HG03432 (cell line): ENCODE data around the gene PTPN11.
"Not testable (repeated sequence)": the region's sequence is repeated elsewhere in the genome, so short reads cannot be mapped to it uniquely, and the experiment has no call there.

Source experiments
- ATAC-seq: cut with Tn5 transposase; IDR thresholded peaks from one replicate; pipeline ENCODE4 v1.9.1; 2021; ENCODE audit warnings: mild to moderate bottlenecking, moderate library complexity; ENCODE audit not compliant: unreplicated experiment

The PTPN11 gene

GRCh38 chr12:112418608-112419296, at the start of gene PTPN11:
Gene PTPN11 (plus strand): TSS chr12:112418947. CDS start chr12:112419112, 165 bp downstream.
- ATAC-seq = peak; percentile 79

- no peak for ATAC-seq
Measured at GRCh38 chr12:112370199-112370598, 48.5 kb upstream of the PTPN11 start.

GRCh38 chr12:112370868-112371510, 47.8 kb upstream of the PTPN11 start:
- ATAC-seq = no peak

DNA sequence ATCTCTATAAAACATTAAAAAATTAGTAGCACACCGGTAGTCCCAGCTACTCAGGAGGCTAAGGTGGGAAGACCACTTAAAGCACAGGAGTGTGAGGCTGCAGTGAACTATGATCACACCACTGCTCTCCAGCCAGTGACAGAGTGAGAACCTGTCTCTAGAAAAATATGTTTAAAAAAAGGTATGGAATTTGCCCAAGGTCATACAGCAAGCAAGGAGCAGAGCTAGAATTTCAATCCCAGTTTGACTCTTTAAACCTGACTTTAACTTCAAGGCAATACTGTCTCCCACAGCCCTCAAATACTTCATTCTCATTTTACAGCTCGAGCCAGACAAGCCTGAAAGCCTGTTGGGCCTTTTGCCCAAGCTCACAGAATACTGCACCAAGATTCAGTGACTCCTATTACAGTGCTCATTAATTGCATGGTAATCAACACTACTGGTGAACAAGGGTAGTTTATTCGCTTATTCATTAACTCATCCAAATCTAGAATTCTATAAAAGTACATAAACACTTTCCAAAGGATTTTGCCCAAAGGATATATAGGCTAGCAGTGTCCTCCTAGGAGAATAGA, 44.5 kb upstream of the PTPN11 start:
- ATAC-seq = no peak

DNA sequence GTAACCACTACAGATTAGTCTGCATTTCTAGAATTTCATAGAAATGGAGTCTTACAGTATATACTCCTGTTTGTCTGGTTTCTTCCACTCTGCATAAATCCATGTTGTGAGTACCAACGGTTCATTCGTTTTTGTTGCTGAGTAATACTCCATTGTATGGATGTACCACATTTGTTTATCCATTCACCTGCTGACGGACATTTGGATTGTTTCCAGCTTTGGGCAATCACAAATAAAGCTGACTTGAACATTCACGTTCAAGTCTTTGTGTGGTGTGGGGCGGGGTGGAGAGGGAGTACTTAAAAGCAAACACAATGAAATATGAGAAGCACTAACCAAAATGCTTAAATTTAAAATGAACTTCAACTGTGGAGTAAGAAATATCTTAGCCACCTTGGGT, 43.6 kb upstream of the PTPN11 start:
- no peak for ATAC-seq

- ATAC-seq = no peak
Measured at GRCh38 chr12:112380663-112381405, 37.9 kb upstream of the PTPN11 start.

DNA sequence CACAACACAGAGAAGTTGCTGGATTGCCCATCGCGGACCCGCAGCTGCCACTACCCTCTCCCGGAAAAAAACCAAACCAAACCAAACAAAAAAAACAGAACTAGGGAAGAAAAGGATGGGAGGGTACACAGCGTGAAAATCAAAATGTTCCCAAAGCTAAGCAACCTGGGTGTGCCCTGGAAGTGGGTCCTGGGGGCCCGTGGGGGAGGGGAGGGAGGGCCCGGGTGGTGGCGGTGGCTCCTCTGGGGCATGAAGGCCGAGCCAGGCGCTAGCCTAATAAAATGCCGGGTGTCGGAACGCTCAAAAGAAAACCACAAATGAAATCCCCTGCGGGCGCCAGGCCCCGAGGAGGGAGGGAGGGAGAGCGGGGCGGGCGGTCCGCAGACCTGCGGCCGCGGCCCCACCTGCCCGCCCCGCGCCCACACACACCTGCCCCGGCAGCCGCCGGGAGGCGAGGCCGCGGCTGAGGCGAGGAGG, 37.3 kb upstream of the PTPN11 start:
- ATAC-seq = peak; percentile 64

DNA sequence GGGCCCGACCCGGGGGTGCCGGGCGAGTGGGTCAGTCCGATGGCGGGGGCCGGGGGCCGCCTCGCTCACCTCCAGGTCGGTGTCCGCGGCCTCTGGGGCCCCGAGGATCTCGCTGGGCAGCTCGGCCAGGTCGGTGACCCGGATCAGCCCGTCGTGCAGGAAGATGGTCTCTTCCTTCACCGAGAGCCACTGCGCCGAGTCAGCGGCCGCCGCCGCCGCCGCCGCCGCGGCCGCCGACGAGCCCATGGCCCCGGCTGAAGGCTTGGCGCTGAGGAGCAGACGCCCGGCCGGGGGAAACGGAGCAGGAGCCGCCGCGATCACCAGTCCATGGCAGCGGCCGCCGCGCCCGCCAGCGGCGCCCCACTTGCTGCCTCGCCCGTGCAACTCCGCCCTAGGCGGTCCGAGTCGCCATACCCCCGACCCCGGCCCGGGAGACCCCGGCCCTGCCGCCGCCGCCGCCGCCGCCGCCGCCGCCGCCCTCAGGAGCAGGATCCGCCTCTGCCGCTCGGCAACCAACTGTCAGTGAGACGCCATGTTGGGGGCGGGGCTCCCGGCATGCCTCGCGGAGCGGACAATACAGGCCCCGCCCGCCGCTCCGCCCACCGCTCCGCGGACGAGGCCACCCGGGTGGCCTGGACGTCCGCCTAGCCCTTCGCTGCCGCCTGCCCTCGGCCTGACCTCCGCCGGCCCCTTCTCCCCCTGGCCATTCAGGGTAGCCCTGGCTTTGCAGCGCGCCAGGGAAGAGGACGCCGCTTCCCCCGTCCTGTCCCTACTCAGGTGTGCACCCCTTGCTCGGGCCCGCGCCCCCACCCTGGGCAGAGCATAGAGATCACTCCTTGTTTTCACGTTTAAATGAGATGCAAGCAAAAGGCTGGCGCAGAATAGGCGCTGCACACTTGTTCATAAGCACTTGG, 36.6 kb upstream of the PTPN11 start, which contains the start of gene HECTD4:
TSS of gene HECTD4 (minus strand) at position 549 of the 914 bp plus-strand sequence. CDS start at position 246, 303 bp downstream.
- peak; percentile 91 for ATAC-seq

DNA sequence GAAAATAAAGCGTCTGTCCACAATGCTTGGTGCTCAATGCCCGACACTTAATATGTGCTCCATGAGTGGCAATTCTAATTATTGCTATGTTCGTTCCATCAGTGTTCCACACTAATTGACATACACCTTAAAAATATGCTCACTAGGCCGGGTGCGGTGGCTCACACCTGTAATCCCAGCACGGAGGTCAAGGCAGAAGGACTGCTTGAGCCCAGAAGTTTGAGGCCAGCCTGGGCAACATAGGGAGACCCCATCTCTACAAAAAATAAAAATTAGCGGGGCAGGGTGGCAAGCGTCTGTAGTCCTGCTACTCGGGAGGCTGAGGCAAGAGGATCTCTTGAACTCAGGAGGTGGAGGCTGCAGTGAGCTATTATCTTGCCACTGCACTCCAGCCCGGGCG, 35.9 kb upstream of the PTPN11 start:
- ATAC-seq = no peak

DNA sequence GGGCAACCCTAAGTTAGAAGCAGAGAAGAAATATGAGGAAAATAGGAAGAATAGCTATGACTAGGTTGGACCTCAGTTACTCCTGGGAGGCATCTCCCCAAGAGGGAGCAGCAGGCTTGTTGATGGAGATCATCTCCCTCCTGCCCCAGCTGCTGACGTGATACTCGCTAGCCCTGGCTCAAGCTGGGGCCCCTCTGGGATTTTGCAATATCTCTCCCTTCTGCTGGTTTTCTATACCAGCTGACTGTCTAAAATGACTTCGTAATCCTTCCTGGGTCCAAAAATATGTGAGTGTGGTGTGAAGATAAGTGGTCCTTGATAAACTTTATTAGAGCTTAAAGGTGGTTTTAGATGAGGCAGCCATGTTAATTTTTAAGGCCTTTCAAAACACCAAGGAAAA, 32.0 kb upstream of the PTPN11 start:
- ATAC-seq = no peak

- no peak for ATAC-seq
Measured at GRCh38 chr12:112389228-112389627, 29.5 kb upstream of the PTPN11 start.

- not testable (repeated sequence) for ATAC-seq
Measured at GRCh38 chr12:112389922-112390654, 28.7 kb upstream of the PTPN11 start.

- no peak for ATAC-seq
Measured at GRCh38 chr12:112393328-112393727, 25.4 kb upstream of the PTPN11 start.

GRCh38 chr12:112401054-112401453, 17.7 kb upstream of the PTPN11 start:
- ATAC-seq = no peak

GRCh38 chr12:112401903-112402498, 16.7 kb upstream of the PTPN11 start:
- no peak for ATAC-seq

GRCh38 chr12:112406519-112407488, 11.9 kb upstream of the PTPN11 start:
- ATAC-seq = no peak

DNA sequence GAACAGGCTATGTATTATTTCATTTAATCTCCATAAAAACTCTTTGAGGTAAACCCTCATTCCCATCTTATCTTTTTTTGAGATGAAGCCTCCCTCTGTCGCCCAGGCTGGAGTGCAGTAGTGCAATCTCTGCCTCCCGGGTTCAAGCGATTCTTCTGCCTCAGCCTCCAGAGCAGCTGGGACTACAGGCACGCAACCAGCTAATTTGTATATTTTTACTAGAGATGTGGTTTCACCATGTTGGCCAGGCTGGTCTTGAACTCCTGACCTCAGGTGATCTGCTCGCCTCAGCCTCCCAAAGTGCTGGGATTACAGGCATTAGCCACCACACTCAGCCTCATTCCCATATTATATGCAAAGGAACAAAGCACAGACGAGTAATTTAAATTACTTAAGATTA, 11.1 kb upstream of the PTPN11 start:
- ATAC-seq = not testable (repeated sequence)

- ATAC-seq = no peak
Measured at GRCh38 chr12:112408621-112409020, 10.1 kb upstream of the PTPN11 start.
